Stimulated activated naive CD8-positive, alpha-beta T cell treated with anti-CD3 and anti-CD28 coated beads, Interleukin-15, amount 100 ng/mL, for 72 hours (primary cell): ENCODE measurements around the gene ZNF532.
"Not testable (repeated sequence)": the region's sequence is repeated elsewhere in the genome, so short reads cannot be mapped to it uniquely, and the experiment has no call there.

ENCODE experiments used
- ATAC-seq: fragments of 150-1000 bp; cut with Tn5 transposase; 2 replicates; pipeline ENCODE4 v1.10.0; 2021; ENCODE audit warnings: mild to moderate bottlenecking, moderate library complexity
- DNase-seq, 2 donors: peaks; one replicate each; pipeline ENCODE4 v3.0.0; 2021 to 2022
- H3K27ac Mint-ChIP-seq, 2 donors: one replicate each; pipeline ENCODE4 v1.8.0; 2022; ENCODE audit warnings: mild to moderate bottlenecking in 2 of 2, mixed read lengths in 2 of 2, moderate library complexity in 2 of 2
- H3K27me3 Mint-ChIP-seq: one replicate; pipeline ENCODE4 v1.8.0; 2022; ENCODE audit warnings: mixed read lengths
- H3K4me1 Mint-ChIP-seq: one replicate; pipeline ENCODE4 v1.8.0; 2022; ENCODE audit warnings: mild to moderate bottlenecking, mixed read lengths
- H3K4me3 Mint-ChIP-seq, 2 donors: one replicate each; pipeline ENCODE4 v1.8.0; 2022; ENCODE audit warnings: mild to moderate bottlenecking in 2 of 2, mixed read lengths in 2 of 2, moderate library complexity in 1 of 2
- H3K9me3 Mint-ChIP-seq, 2 donors: one replicate each; pipeline ENCODE4 v1.8.0; 2022; ENCODE audit warnings: mixed read lengths in 2 of 2

Gene ZNF532

GRCh38 chr18:58901143-58901542 lies 36.5 kb downstream of the ZNF532 start:
- ATAC-seq: no peak
- Mint-ChIP-seq H3K27me3 (peaks cover 50% of the 10 kb centered on the region), H3K9me3 (no peaks in the 10 kb centered on the region), H3K4me3 (no peak overlapping the region), H3K27ac (no peak overlapping the region), H3K4me1 (peaks cover 14% of the 10 kb centered on the region)
- no peak for DNase-seq

GRCh38 chr18:58901783-58902182 lies 37.1 kb downstream of the ZNF532 start:
- Mint-ChIP-seq H3K4me1 (peaks cover 8% of the 10 kb centered on the region), H3K27me3 (peaks cover 46% of the 10 kb centered on the region), H3K9me3 (no peaks in the 10 kb centered on the region), H3K27ac (no peak overlapping the region), H3K4me3 (no peak overlapping the region)
- ATAC-seq (no peak), DNase-seq (no peak)

DNA sequence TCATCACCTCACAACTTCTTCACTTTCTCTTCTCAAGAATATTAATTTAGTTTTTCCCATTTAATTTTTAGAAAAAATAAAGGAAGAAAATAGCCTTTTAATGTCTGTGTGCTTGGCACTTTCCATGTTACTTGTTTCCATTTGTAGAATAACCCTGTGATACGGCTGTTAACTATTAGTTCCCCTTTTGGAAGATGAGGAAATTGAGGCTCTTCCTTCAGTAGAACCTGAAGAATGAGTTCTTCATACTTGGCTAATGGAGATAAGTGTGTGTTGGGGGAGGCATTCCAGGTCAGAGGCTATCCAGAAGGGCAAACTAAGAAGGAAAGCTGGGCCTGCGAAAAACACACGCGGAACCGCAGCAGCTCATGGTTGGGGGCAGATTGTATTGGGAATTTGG lies 38.3 kb downstream of the ZNF532 start:
- ATAC-seq (no peak), DNase-seq (no peak)
- Mint-ChIP-seq H3K27ac (no peak overlapping the region), H3K4me3 (no peak overlapping the region), H3K4me1 (no peaks in the 10 kb centered on the region), H3K9me3 (no peaks in the 10 kb centered on the region), H3K27me3 (peaks cover 50% of the 10 kb centered on the region)

DNA sequence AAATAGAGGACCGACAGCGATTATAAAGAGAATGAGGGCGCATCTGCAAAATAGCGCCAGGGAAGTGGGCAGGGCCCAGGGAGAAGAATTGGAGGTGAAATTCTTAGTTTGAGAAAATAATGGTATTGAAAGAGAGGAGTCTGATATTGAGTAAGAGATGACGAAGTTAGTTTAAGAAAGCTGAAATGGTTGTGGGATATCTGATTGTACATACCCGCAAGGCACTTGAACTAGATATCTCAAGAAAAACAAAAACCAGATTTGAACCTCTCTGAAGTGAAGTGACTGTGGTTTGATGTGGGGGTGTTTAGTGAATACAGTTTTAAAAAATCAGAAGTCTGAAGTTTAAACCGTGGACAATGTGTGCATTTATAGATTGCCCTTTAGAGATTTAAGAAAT lies 38.9 kb downstream of the ZNF532 start:
- Mint-ChIP-seq H3K4me1 (no peaks in the 10 kb centered on the region), H3K27me3 (peaks cover 51% of the 10 kb centered on the region), H3K4me3 (no peak overlapping the region), H3K27ac (no peak overlapping the region), H3K9me3 (no peaks in the 10 kb centered on the region)
- ATAC-seq (no peak), DNase-seq (no peak)

DNA sequence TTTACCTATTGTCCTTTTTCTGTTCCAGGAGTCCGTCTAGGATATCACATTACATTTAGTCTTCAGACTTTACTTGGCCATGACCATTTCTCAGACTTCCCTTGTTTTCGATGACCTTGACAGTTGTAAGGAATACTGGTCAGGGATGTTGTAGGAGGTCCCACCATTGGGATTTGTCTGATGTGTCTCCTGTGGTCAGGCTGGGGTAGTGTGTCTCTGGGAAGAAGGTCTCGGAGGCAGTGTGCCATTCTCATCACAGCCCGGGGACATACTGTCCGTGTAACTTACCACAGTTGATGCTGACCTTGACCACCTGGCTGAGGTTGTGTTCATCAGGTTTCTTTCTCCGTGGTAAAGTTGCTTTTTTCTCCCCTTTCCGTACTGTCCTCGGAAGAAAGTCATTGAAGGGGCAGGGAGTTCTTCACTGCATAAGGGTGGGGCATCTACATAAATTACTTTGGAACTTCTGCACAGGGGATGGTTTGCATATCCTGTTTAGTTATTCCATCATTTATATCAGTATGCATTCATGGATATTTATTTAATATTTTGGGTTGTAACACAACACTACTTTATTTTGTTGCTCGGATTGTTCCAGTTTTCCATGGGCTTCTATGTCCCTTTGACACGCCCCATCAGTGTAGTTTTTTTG lies 41.2 kb downstream of the ZNF532 start:
- Mint-ChIP-seq H3K27ac (no peak overlapping the region), H3K27me3 (peaks cover 54% of the 10 kb centered on the region), H3K4me3 (no peak overlapping the region), H3K9me3 (no peaks in the 10 kb centered on the region), H3K4me1 (no peaks in the 10 kb centered on the region)
- DNase-seq (no peak), ATAC-seq (no peak)

GRCh38 chr18:58908006-58908405 lies 43.3 kb downstream of the ZNF532 start:
- no peak for ATAC-seq
- Mint-ChIP-seq H3K4me1 (no peaks in the 10 kb centered on the region), H3K27me3 (peaks cover 57% of the 10 kb centered on the region), H3K27ac (no peak overlapping the region), H3K4me3 (no peak overlapping the region), H3K9me3 (no peaks in the 10 kb centered on the region)
- DNase-seq: no peak

GRCh38 chr18:58909521-58909920 lies 44.8 kb downstream of the ZNF532 start:
- H3K4me1 Mint-ChIP-seq: no peaks in the 10 kb centered on the region
- peaks cover 57% of the 10 kb centered on the region for H3K27me3 Mint-ChIP-seq
- no peak overlapping the region for H3K27ac Mint-ChIP-seq
- H3K4me3 Mint-ChIP-seq: no peak overlapping the region
- ATAC-seq (no peak), DNase-seq (no peak)
- no peaks in the 10 kb centered on the region for H3K9me3 Mint-ChIP-seq

DNA sequence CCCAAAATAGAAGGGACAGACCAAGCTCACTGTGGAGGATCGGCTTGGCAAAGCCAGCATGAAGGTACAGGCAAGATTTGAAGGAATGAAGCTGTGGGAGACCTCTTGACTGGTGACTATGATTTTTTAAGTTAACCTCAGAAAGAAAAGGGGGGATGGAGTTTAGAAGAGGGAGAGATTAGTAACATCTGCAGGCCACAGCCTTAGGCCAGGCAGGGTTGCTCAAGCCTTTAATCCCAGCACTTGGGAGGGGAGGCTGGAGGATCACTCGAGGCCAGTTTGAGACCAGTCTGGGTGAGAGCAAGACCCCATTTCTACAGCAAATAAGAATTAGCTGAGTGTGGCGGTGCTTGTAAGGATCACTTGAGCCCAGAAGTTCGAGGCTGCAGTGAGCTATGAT lies 46.6 kb downstream of the ZNF532 start:
- no peak overlapping the region for H3K4me3 Mint-ChIP-seq
- H3K27ac Mint-ChIP-seq: no peak overlapping the region
- peaks cover 58% of the 10 kb centered on the region for H3K27me3 Mint-ChIP-seq
- no peaks in the 10 kb centered on the region for H3K9me3 Mint-ChIP-seq
- no peaks in the 10 kb centered on the region for H3K4me1 Mint-ChIP-seq
- ATAC-seq (no peak), DNase-seq (no peak)

GRCh38 chr18:58911766-58912165 lies 47.1 kb downstream of the ZNF532 start:
- Mint-ChIP-seq H3K4me3 (no peak overlapping the region), H3K27ac (no peak overlapping the region)
- ATAC-seq: no peak

GRCh38 chr18:58915006-58915799 lies 50.5 kb downstream of the ZNF532 start:
- Mint-ChIP-seq H3K9me3 (no peaks in the 10 kb centered on the region), H3K4me3 (no peak overlapping the region), H3K27me3 (peaks cover 63% of the 10 kb centered on the region), H3K4me1 (no peaks in the 10 kb centered on the region), H3K27ac (no peak overlapping the region)
- no peak for DNase-seq
- ATAC-seq: no peak

More at GRCh38 chr18:58911766-58912165, 47.1 kb downstream of the ZNF532 start:
- Mint-ChIP-seq H3K27me3 (peaks cover 61% of the 10 kb centered on the region), H3K9me3 (no peaks in the 10 kb centered on the region), H3K4me1 (no peaks in the 10 kb centered on the region)
- DNase-seq: no peak

GRCh38 chr18:58915995-58916394 lies 51.3 kb downstream of the ZNF532 start:
- ATAC-seq (no peak), DNase-seq (no peak)
- Mint-ChIP-seq H3K9me3 (no peaks in the 10 kb centered on the region), H3K27ac (no peak overlapping the region), H3K27me3 (peaks cover 56% of the 10 kb centered on the region), H3K4me1 (no peaks in the 10 kb centered on the region), H3K4me3 (no peak overlapping the region)

DNA sequence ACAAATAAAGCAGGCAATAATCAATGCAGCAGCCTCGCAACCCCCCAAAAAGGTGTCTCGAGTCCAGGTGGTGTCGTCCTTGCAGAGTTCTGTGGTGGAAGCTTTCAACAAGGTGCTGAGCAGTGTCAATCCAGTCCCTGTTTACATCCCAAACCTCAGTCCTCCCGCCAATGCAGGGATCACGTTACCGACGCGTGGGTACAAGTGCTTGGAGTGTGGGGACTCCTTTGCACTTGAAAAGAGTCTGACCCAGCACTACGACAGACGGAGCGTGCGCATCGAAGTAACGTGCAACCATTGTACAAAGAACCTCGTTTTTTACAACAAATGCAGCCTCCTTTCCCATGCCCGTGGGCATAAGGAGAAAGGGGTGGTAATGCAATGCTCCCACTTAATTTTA lies 55.3 kb downstream of the ZNF532 start:
- not testable (repeated sequence) for DNase-seq, ATAC-seq, H3K4me1 Mint-ChIP-seq, H3K4me3 Mint-ChIP-seq, H3K27ac Mint-ChIP-seq, H3K9me3 Mint-ChIP-seq
- H3K27me3 Mint-ChIP-seq: peaks cover 55% of the 10 kb centered on the region

GRCh38 chr18:58922995-58923394 lies 58.3 kb downstream of the ZNF532 start:
- H3K27me3 Mint-ChIP-seq: peaks cover 60% of the 10 kb centered on the region
- H3K4me1 Mint-ChIP-seq: no peaks in the 10 kb centered on the region
- ATAC-seq: no peak
- no peak for DNase-seq
- no peak overlapping the region for H3K4me3 Mint-ChIP-seq
- peaks cover 0 to 12% of the 10 kb centered on the region in 2 donors for H3K9me3 Mint-ChIP-seq
- no peak overlapping the region for H3K27ac Mint-ChIP-seq

DNA sequence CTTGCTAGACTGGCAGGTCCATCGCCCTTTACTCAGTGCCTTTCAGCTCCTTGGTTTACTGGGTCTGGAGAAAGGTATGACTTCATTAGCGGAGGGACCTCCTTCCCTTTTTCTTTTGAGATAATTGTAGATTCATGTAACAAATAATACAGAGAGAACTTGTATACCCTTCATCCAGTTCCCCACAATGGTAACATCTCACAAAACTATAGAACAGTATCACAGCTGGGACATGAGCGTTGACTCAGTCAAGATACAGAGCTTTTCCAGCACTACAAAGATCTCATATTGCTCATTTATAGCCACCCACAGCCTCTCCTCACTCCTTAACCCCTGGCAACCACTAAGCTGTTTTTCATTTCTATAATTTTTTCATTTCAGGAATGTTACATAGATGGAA lies 59.8 kb downstream of the ZNF532 start:
- H3K27ac Mint-ChIP-seq: no peak overlapping the region
- H3K27me3 Mint-ChIP-seq: peaks cover 60% of the 10 kb centered on the region
- ATAC-seq (no peak), DNase-seq (no peak)
- H3K4me3 Mint-ChIP-seq: no peak overlapping the region
- H3K4me1 Mint-ChIP-seq: no peaks in the 10 kb centered on the region
- H3K9me3 Mint-ChIP-seq: peaks cover 0 to 12% of the 10 kb centered on the region in 2 donors

GRCh38 chr18:58927659-58928058 lies 63.0 kb downstream of the ZNF532 start:
- DNase-seq (no peak), ATAC-seq (no peak)
- Mint-ChIP-seq H3K4me3 (no peak overlapping the region), H3K27ac (no peak overlapping the region), H3K27me3 (peaks cover 68% of the 10 kb centered on the region), H3K9me3 (peaks cover 0 to 12% of the 10 kb centered on the region in 2 donors), H3K4me1 (no peaks in the 10 kb centered on the region)

DNA sequence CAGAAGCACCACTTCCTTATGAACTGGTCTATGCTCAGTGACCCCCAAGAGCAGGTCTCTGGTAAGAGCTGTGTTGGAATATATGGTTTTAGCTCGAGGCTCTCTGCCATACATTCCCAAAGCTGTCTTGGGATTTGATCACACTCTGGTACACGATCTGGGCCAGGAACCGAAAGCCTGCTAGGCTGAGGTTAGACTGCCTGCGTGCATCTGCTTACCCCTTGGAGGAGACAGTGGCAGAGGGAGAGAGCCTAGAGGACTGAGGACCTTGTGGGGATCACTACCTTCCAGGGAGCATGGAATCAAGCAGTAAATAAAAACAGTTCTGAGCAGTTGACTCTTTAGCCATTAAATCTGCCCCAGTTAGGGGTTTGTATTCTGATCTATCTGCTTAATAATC lies 63.7 kb downstream of the ZNF532 start:
- DNase-seq (no peak), ATAC-seq (no peak)
- Mint-ChIP-seq H3K9me3 (peaks cover 0 to 12% of the 10 kb centered on the region in 2 donors), H3K27ac (no peak overlapping the region), H3K27me3 (peaks cover 63% of the 10 kb centered on the region), H3K4me1 (no peaks in the 10 kb centered on the region), H3K4me3 (no peak overlapping the region)
